BJ (cell line): ENCODE data around the gene ARHGAP21. TPM values are rescaled to one million over a fixed set of nuclear protein-coding genes. Genes with fewer than 3 reads are reported as not detected.

Source experiments
- CTCF ChIA-PET: fragments of 350-600 bp; formaldehyde crosslinking; extraction: SDS; loops from one replicate; lab custom pipeline; 2021; ENCODE audit warnings: antibody characterized with exemption, inconsistent platforms; lab: Yijun Ruan, JAX
- POLR2A ChIA-PET: fragments of 300-600 bp; sonication (Branson Sonifier 250); formaldehyde crosslinking; extraction: SDS; loops from one replicate; lab custom pipeline; 2021; ENCODE audit warnings: antibody characterized with exemption; lab: Charles Lee
- DNase-seq: peaks from one replicate; pipeline ENCODE4 v3.0.0-alpha.2; 2011; ENCODE audit warnings: low read depth
- H3K27me3 ChIP-seq: 2 replicates; pipeline ENCODE4 v1.6.0; 2011; ENCODE audit warnings: low read length; ENCODE audit not compliant: control insufficient read depth, insufficient read depth
- H3K36me3 ChIP-seq: 2 replicates; pipeline ENCODE4 v1.5.1; 2011; ENCODE audit warnings: low read length; ENCODE audit not compliant: control insufficient read depth, insufficient read depth
- H3K4me3 ChIP-seq: 2 replicates; pipeline ENCODE4 v1.5.1; 2011; ENCODE audit warnings: low read depth, mild to moderate bottlenecking, control low read depth, low read length
- CTCF ChIP-seq: IDR thresholded peaks from 2 replicates; pipeline ENCODE4 v1.5.1; 2011; ENCODE audit warnings: low read depth, mild to moderate bottlenecking, control low read depth, inconsistent platforms, low read length, moderate library complexity; ENCODE audit not compliant: insufficient read depth
- polyA plus RNA-seq: library from polyadenylated mRNA; depleted of rRNA; stranded (reverse); fragments of >200 nt; gene quantifications from 2 replicates; pipeline ENCODE4 v1.2.3, GENCODE V29; 2011

The ARHGAP21 gene
- polyA plus RNA-seq, 1 experiment, result 75.8 TPM

DNA sequence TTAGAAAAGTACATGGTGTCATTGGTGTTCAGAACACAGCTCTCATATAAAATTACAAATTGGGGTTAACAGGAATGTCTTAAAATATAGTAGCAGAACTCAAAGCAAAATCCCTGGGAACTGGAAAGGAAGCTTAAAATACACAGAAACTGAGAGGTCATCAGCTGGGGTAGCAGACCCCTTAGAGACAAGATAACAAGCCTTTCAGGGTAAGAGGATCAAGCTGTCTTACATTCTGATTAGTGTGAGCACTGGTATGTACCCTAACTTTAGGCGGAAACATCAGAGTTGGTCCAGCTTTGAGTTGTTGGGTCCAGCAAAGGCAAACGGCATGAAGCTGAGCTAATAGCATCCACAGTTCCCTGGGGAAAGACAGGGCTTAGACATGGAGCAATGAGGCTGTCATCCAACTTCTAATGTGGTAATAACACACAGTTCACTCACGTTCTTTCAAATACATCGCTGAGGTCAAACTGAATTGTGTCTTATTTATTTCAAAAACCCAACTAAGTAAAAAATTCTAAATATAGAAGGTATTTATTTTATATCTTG, 32.6 kb downstream of the ARHGAP21 start:
- ChIA-PET POLR2A (interaction anchor here (0.6 kb wide), 1 partner anchor 33 kb away, joined by 3 read pairs; the partner anchor contains the start of gene ARHGAP21), CTCF (no interaction called here)
- TF ChIP-seq CTCF, result no peak
- no peaks in the 10 kb centered on the region; the same call in 1 of the 2 replicates for H3K36me3 ChIP-seq
- no peaks in the 10 kb centered on the region for H3K27me3 ChIP-seq
- H3K4me3 ChIP-seq, result no peak overlapping the region
- DNase-seq, result no peak

GRCh38 chr10:24685958-24686540, 37.6 kb downstream of the ARHGAP21 start:
- H3K27me3 ChIP-seq, result no peaks in the 10 kb centered on the region
- POLR2A ChIA-PET, result no interaction called here
- no peak for TF ChIP-seq CTCF

DNA sequence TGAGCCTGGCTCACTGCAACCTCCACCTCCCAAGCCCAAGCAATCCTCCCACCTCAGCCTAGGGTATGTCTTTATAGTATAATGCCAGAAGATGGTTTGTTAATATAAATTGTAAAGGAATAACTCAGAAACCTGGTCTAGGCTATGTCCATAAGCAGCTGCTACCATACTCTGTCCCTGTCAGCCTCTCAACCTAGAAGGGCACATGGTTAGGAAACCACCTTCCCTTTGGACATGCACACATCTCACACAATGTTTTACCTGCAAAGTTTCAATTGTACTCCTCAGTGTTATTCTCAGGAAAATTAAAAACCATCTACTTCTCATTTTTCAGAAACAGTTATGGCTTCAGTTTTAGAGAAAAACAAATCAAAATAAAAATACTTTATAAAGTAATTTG, 40.1 kb downstream of the ARHGAP21 start:
- CTCF ChIA-PET, result interaction anchor here (0.7 kb wide), 1 partner anchor 40 kb away, joined by 3 read pairs; no protein-coding TSS in a partner anchor

More at GRCh38 chr10:24685958-24686540, 37.6 kb downstream of the ARHGAP21 start:
- Histone ChIP-seq H3K4me3 (no peak overlapping the region), H3K36me3 (no peaks in the 10 kb centered on the region)
- DNase-seq, result no peak
- CTCF ChIA-PET, result interaction anchor here (0.9 to 1.2 kb wide), 4 partner anchors 13 to 214 kb away, joined by 3 to 4 read pairs (median 4); no protein-coding TSS in a partner anchor

DNA sequence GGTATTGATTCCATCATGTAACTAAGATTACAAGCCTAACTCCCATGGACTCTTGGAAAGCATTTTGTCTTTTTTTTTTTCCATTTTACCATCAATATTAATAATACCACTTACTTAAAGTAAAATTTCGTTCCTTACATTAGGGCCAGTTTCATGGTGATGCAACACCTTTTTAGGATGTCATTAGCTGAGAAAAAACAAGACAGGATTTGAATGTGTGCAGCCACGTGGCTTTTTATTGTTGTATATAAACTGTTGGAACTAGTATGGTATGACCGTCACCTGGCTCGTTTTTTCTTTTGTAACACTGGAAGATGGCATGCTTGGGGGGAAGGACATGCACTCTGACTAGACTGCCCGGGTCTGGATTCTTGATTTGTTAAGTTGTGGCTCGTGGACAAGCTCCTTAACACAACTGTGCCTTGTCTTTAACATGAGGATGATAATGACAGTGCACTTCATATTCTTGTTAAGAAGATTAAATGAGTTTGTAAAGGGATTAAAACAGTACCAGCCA, 42.1 kb downstream of the ARHGAP21 start:
- ChIA-PET CTCF (interaction anchor here (1.3 kb wide), 1 partner anchor 33 kb away, joined by 3 read pairs; no protein-coding TSS in a partner anchor), POLR2A (no interaction called here)
- TF ChIP-seq CTCF, result no peak
- H3K4me3 ChIP-seq, result no peak overlapping the region
- H3K36me3 ChIP-seq, result no peaks in the 10 kb centered on the region
- DNase-seq, result no peak
- H3K27me3 ChIP-seq, result no peaks in the 10 kb centered on the region

More for the DNA sequence above, 40.1 kb downstream of the ARHGAP21 start:
- no peak for TF ChIP-seq CTCF
- POLR2A ChIA-PET, result no interaction called here
- Histone ChIP-seq H3K27me3 (no peaks in the 10 kb centered on the region), H3K4me3 (no peak overlapping the region), H3K36me3 (no peaks in the 10 kb centered on the region)
- DNase-seq, result no peak
